GM18909 (cell line): ENCODE measurements around the gene ADGRL3.

Source experiments
- ATAC-seq: cut with Tn5 transposase; IDR thresholded peaks from one replicate; pipeline ENCODE4 v1.9.1; 2021; ENCODE audit warnings: mild to moderate bottlenecking; ENCODE audit not compliant: unreplicated experiment, poor library complexity

The ADGRL3 gene

GRCh38 chr4:62015043-62015739 is 815.1 kb downstream of the ADGRL3 start:
- ATAC-seq, result no peak

- ATAC-seq, result no peak
These were observed 818.4 kb downstream of the ADGRL3 start for GRCh38 chr4:62018537-62018936.

GRCh38 chr4:62023633-62024032 is 823.5 kb downstream of the ADGRL3 start:
- no peak for ATAC-seq

GRCh38 chr4:62028745-62029144 is 828.6 kb downstream of the ADGRL3 start:
- no peak for ATAC-seq

- ATAC-seq, result no peak
These were observed 830.8 kb downstream of the ADGRL3 start for GRCh38 chr4:62030958-62031357.

- ATAC-seq, result no peak
These were observed 837.4 kb downstream of the ADGRL3 start for GRCh38 chr4:62037571-62037970.

GRCh38 chr4:62051332-62051731 is 851.2 kb downstream of the ADGRL3 start:
- ATAC-seq, result no peak

- no peak for ATAC-seq
These were observed 853.8 kb downstream of the ADGRL3 start for GRCh38 chr4:62053974-62054373.

GRCh38 chr4:62057031-62057430 is 856.9 kb downstream of the ADGRL3 start:
- ATAC-seq, result no peak

GRCh38 chr4:62058571-62058970 is 858.4 kb downstream of the ADGRL3 start:
- no peak for ATAC-seq

- ATAC-seq, result no peak
These were observed 870.2 kb downstream of the ADGRL3 start for GRCh38 chr4:62070291-62070852.

- no peak for ATAC-seq
These were observed 875.0 kb downstream of the ADGRL3 start for GRCh38 chr4:62075089-62075488.

- no peak for ATAC-seq
These were observed 875.4 kb downstream of the ADGRL3 start for GRCh38 chr4:62075521-62075920.

GRCh38 chr4:62077406-62077805 is 877.3 kb downstream of the ADGRL3 start:
- ATAC-seq, result no peak

- no peak for ATAC-seq
These were observed 880.3 kb downstream of the ADGRL3 start for GRCh38 chr4:62080431-62080830.

- ATAC-seq, result no peak
These were observed 887.6 kb downstream of the ADGRL3 start for GRCh38 chr4:62087706-62088105.

- no peak for ATAC-seq
These were observed 893.6 kb downstream of the ADGRL3 start for GRCh38 chr4:62093735-62094134.

GRCh38 chr4:62096881-62097280 is 896.8 kb downstream of the ADGRL3 start:
- no peak for ATAC-seq

GRCh38 chr4:62115216-62115615 is 915.1 kb downstream of the ADGRL3 start:
- no peak for ATAC-seq

- no peak for ATAC-seq
These were observed 917.8 kb downstream of the ADGRL3 start for GRCh38 chr4:62117886-62118285.

GRCh38 chr4:62118558-62118957 is 918.4 kb downstream of the ADGRL3 start:
- no peak for ATAC-seq

- no peak for ATAC-seq
These were observed 919.1 kb downstream of the ADGRL3 start for GRCh38 chr4:62119195-62119594.
